Esophagus squamous epithelium (tissue), 5 donors: Measurements from ENCODE around the gene GPR157. TPM values are rescaled to one million over a fixed set of nuclear protein-coding genes. Genes with fewer than 3 reads are reported as not detected.
A peak's percentile ranks its signal among the peaks of the same experiment; 100 is the strongest.

ENCODE experiments used
- DNase-seq: peaks from one replicate; lab custom pipeline; 2025; lab: John Stamatoyannopoulos, UW
- H3K27ac ChIP-seq, 4 donors: fragments of 200-600 bp; sonication (generic); one replicate each; pipeline ENCODE4 v1.5.1; 2016 to 2019; ENCODE audit warnings: mild to moderate bottlenecking in 1 of 4
- H3K27me3 ChIP-seq, 4 donors: fragments of 200-600 bp; sonication (generic); 1 replicate in 3 of 4; 2 replicates in 1 of 4; pipeline versions ENCODE4 v1.5.1 to v1.6.0; 2017 to 2021; ENCODE audit warnings: antibody characterized with exemption in 1 of 4
- H3K36me3 ChIP-seq, 3 donors: fragments of 200-600 bp; sonication (generic); one replicate each; pipeline ENCODE4 v1.5.1; 2016 to 2019
- H3K4me1 ChIP-seq, 3 donors: fragments of 200-600 bp; sonication (generic); one replicate each; pipeline ENCODE4 v1.5.1; 2017 to 2019
- H3K4me3 ChIP-seq, 4 donors: fragments of 200-600 bp; sonication (generic); 1 replicate in 3 of 4; 2 replicates in 1 of 4; pipeline ENCODE4 v1.5.1; 2016 to 2019; ENCODE audit warnings: mild to moderate bottlenecking in 2 of 4, moderate library complexity in 1 of 4
- H3K9me3 ChIP-seq, 3 donors: fragments of 200-600 bp; sonication (generic); one replicate each; pipeline ENCODE4 v1.5.1; 2016 to 2019
- POLR2A ChIP-seq, 4 donors: fragments of 450-650 bp; IDR thresholded peaks; one replicate each; pipeline ENCODE4 v1.6.1; 2017; ENCODE audit warnings: antibody characterized with exemption in 4 of 4, mild to moderate bottlenecking in 4 of 4, moderate library complexity in 3 of 4
- WGBS, 2 donors: methylation state at CpG; one replicate each; pipeline ENCODE4 v1.1.5; 2018; 5-methylcytosine and 5-hydroxymethylcytosine counted together
- intact Hi-C: fragments of 100-400 bp; cut with DNase I; formaldehyde crosslinking; loops from one replicate; pipeline ENCODE4 v1.15.0; 2022
- total RNA-seq, 4 donors: library from RNA; depleted of rRNA; stranded (reverse); fragments of >200 nt; gene quantifications; one replicate each; pipeline ENCODE4 v1.1.0, GENCODE V29; 2016
- TF ChIP-seq, protein P1 (sequence below), 6 experiments: fragments of 450-650 bp in 4 of 6; fragments of 200-600 bp in 2 of 6; sonication (generic) in 2 of 6; IDR thresholded peaks; one replicate each; pipeline ENCODE4 v1.5.1; 2016 to 2019; ENCODE audit warnings: antibody characterized with exemption in 6 of 6, mild to moderate bottlenecking in 4 of 6, moderate library complexity in 4 of 6
- donor health status: DM: yes; HTN: yes; CAD: no.

The GPR157 gene, protein sequence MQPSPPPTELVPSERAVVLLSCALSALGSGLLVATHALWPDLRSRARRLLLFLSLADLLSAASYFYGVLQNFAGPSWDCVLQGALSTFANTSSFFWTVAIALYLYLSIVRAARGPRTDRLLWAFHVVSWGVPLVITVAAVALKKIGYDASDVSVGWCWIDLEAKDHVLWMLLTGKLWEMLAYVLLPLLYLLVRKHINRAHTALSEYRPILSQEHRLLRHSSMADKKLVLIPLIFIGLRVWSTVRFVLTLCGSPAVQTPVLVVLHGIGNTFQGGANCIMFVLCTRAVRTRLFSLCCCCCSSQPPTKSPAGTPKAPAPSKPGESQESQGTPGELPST
- 10 to 100 TPM; 28.5 to 57.4 (median 30.2) TPM for total RNA-seq

DNA sequence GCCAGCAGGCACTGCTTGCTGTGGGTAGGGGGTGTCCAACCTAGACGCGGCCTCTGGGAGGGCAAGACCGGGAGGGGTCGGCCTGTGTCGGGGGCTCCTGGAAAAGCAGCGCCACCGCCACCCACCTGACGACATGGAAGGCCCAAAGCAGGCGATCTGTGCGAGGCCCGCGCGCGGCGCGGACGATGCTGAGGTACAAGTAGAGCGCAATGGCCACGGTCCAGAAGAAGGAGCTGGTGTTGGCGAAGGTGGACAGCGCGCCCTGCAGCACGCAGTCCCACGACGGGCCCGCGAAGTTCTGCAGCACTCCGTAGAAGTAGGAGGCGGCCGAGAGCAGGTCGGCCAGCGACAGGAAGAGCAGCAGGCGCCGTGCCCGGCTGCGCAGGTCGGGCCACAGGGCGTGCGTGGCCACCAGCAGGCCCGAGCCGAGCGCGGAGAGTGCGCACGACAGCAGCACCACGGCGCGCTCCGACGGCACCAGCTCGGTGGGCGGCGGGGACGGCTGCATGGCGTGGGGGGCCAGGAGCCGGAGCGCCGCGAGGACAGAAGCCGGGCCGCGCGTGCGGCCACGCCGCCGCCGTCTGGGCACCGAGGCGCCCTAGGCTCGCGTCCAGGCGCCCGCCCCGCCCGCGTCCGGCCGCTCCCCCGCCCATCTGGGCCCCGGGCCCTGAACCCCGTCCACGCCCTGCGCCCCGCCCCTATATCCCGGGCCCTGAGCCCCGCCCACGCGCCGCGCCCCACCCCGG is at the start of gene GPR157:
Gene GPR157 (minus strand): TSS at position 583 of the 746 bp plus-strand sequence. CDS start 75 bp downstream, at position 508.
- peak within 1 kb of the TSS; percentile 89 to 97 (median 96) for H3K27ac ChIP-seq
- intact Hi-C loops, result no loop called here
- no CpG with 5 or more reads among the region's 92 CpGs for WGBS, 2 donors
- DNase-seq, result peak; percentile 60
- peak within 1 kb of the TSS; percentile 64 to 98 (median 82) for H3K4me3 ChIP-seq
- no peaks in the 10 kb centered on the region for H3K9me3 ChIP-seq
- TF ChIP-seq, protein P1, sequence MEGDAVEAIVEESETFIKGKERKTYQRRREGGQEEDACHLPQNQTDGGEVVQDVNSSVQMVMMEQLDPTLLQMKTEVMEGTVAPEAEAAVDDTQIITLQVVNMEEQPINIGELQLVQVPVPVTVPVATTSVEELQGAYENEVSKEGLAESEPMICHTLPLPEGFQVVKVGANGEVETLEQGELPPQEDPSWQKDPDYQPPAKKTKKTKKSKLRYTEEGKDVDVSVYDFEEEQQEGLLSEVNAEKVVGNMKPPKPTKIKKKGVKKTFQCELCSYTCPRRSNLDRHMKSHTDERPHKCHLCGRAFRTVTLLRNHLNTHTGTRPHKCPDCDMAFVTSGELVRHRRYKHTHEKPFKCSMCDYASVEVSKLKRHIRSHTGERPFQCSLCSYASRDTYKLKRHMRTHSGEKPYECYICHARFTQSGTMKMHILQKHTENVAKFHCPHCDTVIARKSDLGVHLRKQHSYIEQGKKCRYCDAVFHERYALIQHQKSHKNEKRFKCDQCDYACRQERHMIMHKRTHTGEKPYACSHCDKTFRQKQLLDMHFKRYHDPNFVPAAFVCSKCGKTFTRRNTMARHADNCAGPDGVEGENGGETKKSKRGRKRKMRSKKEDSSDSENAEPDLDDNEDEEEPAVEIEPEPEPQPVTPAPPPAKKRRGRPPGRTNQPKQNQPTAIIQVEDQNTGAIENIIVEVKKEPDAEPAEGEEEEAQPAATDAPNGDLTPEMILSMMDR (IDR thresholded peaks at IDR 0.05), result peak in 1 of 6 experiments; percentile 19
- TF ChIP-seq POLR2A (IDR thresholded peaks at IDR 0.05), result peak in 3 of 4 donors; percentile 10 to 89 (median 80)
- H3K36me3 ChIP-seq, result no peaks in the 10 kb centered on the region
- H3K4me1 ChIP-seq, result peaks cover 15 to 62% (median 24%) of the 10 kb centered on the region in 3 donors
- H3K27me3 ChIP-seq, result no peaks in the 10 kb centered on the region

DNA sequence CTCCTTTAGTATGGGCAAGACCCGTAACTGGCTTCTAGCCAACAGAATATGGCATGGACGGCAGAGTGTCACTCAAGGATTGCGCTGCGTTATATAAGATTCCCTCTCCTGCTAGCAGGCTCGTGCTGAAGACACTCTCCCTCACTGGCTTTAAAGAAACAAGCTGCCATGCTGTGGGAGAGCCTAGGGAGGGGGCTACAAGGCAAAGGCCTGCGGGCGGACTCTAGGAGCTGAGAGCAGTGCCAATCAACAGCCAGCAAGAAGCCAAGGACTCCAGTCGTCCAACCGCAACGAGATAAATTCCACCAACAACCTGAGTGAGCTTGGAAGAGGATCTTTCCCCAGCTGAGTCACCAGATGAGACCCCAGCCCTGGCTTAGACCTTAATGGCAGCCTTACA is 45.9 kb upstream of the GPR157 start:
- Histone ChIP-seq H3K27ac (no peak overlapping the region), H3K9me3 (no peaks in the 10 kb centered on the region), H3K4me3 (no peak overlapping the region), H3K36me3 (peaks cover 0 to 7% (median 0%) of the 10 kb centered on the region in 3 donors), H3K4me1 (peaks cover 0 to 10% (median under 1%) of the 10 kb centered on the region in 3 donors), H3K27me3 (no peaks in the 10 kb centered on the region)
- TF ChIP-seq, protein P1 (IDR thresholded peaks at IDR 0.05), result no peak
- no peak for TF ChIP-seq POLR2A (IDR thresholded peaks at IDR 0.05)
- DNase-seq, result no peak
- 90 to 100% methylated on average over 5 of the region's 10 CpGs for WGBS, 2 donors
- intact Hi-C loops, result no loop called here

DNA sequence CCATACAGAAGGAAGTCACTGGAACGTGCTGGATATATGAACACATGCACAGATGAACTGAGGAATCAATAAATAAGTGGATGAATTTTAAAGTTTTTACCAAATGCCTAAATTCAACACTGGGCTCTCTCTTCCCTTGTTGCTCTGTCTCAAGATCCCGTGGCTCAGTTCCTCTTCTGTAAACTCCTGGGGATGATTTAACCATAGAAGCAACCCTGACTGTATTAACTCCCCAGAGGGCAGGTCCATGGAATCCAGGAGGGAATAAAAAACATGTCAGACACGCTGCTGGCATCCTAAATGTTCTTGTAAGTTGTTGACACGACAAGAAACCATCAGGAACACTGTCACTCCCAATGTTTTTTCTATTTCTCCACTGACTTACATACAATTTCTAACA is 45.3 kb upstream of the GPR157 start:
- WGBS, 2 donors, result 49 to 59% methylated on average over 4 of the region's 4 CpGs
- Histone ChIP-seq H3K36me3 (peaks cover 0 to 7% (median 0%) of the 10 kb centered on the region in 3 donors), H3K4me1 (peaks cover 0 to 9% (median 0%) of the 10 kb centered on the region in 3 donors), H3K4me3 (no peak overlapping the region), H3K9me3 (no peaks in the 10 kb centered on the region), H3K27ac (no peak overlapping the region), H3K27me3 (no peaks in the 10 kb centered on the region)
- TF ChIP-seq POLR2A (IDR thresholded peaks at IDR 0.05), result no peak
- TF ChIP-seq, protein P1 (IDR thresholded peaks at IDR 0.05), result no peak
- intact Hi-C loops, result no loop called here
- DNase-seq, result no peak

DNA sequence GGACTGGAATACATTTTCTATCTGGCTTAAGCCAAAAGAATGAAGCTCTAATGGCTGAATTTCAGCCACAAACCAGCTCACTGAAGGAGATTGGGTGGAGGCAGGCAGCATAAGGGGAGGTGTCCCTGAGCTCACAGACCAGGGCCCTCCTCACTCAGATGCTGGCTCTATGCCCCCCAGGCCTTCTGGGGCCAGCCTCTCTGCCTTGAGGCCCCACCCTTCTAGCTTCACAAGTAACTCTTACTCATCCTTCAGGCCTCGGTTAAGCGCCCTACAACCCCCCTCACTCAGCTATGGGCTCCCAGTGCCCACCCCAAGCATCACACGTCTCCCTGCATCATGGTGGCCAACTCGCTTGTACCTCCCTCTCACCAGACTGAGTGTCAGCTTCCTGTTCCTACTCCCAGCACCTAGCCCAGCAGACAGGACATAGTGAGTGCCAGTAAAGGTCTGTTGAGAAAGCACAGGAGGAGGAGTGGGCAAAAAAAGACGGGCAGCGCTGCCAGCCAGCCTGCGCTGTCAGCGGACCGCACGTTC is 40.8 kb upstream of the GPR157 start:
- no peak for DNase-seq
- Histone ChIP-seq H3K9me3 (no peaks in the 10 kb centered on the region), H3K4me3 (no peak overlapping the region), H3K4me1 (peaks cover 4 to 41% (median 5%) of the 10 kb centered on the region in 3 donors), H3K27me3 (no peaks in the 10 kb centered on the region), H3K27ac (no peak overlapping the region), H3K36me3 (no peaks in the 10 kb centered on the region)
- intact Hi-C loops, result no loop called here
- WGBS, 2 donors, result 85 to 100% methylated on average over 3 to 10 of the region's 10 CpGs
- TF ChIP-seq POLR2A (IDR thresholded peaks at IDR 0.05), result no peak
- TF ChIP-seq, protein P1 (IDR thresholded peaks at IDR 0.05), result no peak
